NCI-H1105 (cell line): ENCODE measurements around the gene EGFR.

Source experiments
- DNase-seq: peaks from one replicate; lab custom pipeline; 2025; lab: John Stamatoyannopoulos, UW

EGFR gene

DNA sequence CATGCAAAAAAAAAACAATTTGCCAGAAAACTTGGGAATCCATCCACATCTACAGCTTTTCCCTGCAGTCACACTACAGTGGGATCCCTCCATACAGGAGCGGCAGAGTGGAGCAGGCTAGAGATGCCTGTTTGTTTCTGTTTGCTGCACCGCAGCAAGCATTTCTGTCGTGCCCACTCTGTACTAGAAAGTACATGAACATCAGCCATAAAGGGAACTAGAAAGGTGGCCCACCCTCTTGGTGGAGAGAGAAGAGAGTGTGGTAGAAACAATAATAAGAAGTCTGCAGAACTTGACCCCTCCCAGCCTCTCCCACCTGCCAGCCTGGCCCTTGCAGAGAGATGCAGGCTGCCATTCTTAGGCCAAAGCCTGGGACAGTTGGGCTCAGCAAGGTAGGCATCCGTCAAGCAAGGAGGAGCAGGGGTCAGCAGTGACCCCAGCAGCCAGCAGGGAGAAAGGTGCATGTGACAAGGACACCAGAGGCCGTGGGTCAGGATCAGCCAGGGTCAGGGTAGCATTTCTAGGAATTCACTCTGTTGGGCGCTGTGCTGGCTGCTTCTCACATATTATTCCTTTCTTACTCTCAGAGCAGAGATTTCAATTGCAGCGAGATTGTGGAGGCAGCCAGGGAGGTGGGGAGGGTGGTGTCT is 171.8 kb downstream of the EGFR start:
- no peak for DNase-seq

DNA sequence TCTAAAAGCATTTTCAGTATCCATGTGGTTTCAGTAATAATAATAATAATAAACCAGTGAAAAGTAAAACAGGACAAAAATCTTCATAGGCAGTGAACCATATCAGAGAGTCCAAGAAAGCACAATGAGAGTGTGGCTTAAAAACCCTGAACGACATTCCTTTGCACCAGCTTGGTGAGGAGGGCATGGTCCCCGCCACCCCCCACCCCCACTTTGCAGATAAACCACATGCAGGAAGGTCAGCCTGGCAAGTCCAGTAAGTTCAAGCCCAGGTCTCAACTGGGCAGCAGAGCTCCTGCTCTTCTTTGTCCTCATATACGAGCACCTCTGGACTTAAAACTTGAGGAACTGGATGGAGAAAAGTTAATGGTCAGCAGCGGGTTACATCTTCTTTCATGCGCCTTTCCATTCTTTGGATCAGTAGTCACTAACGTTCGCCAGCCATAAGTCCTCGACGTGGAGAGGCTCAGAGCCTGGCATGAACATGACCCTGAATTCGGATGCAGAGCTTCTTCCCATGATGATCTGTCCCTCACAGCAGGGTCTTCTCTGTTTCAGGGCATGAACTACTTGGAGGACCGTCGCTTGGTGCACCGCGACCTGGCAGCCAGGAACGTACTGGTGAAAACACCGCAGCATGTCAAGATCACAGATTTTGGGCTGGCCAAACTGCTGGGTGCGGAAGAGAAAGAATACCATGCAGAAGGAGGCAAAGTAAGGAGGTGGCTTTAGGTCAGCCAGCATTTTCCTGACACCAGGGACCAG is 172.5 kb downstream of the EGFR start:
- DNase-seq = no peak

DNA sequence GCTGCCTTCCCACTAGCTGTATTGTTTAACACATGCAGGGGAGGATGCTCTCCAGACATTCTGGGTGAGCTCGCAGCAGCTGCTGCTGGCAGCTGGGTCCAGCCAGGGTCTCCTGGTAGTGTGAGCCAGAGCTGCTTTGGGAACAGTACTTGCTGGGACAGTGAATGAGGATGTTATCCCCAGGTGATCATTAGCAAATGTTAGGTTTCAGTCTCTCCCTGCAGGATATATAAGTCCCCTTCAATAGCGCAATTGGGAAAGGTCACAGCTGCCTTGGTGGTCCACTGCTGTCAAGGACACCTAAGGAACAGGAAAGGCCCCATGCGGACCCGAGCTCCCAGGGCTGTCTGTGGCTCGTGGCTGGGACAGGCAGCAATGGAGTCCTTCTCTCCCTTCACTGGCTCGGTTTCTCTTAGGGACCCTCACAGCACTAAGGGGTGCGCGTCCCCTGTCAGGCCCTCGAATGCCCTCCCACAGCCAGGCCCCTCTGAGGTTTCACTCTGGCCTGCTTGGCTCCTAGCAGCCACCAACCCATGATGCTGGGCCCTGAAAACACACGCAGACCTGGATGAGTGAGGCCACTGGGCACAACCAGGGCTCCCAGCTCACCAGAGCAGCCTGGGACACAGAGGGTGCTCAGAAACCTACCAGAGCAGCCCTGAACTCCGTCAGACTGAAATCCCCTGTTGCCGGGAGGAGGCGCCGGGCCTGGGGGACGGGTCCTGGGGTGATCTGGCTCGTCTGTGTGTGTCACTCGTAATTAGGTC is 173.3 kb downstream of the EGFR start:
- no peak for DNase-seq

DNA sequence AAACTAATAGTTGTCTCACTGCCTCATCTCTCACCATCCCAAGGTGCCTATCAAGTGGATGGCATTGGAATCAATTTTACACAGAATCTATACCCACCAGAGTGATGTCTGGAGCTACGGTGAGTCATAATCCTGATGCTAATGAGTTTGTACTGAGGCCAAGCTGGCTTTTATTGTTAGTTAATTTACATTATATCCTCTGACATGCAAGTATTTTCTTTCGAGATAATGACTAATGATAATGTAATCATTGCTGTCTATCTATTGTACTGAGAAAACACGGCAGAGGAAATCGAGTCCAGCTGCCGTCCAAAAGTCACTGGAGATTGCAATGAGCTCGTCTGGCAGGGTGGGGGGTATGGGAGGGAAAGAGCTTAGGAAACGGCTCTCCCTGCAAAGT is 173.9 kb downstream of the EGFR start:
- DNase-seq = no peak

DNA sequence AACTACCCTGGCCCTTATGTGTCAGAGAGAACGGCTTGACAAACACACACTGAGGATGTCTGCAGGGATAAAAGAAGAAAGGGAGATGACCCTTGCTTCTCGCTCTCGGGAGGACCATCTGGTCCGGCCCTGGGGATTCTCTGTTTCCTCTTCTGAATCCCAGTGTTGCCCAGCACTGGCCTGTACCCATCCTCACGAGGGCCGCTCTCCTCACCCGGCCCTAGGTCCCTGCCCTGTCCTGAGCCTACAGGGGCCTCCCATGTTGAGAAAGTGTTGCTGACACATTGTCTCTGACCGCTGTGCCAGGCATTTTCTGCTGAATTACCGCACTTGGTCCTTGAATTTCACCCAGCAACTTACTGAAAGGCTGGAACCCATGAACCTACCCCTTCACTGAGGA is 174.4 kb downstream of the EGFR start:
- DNase-seq = no peak

DNA sequence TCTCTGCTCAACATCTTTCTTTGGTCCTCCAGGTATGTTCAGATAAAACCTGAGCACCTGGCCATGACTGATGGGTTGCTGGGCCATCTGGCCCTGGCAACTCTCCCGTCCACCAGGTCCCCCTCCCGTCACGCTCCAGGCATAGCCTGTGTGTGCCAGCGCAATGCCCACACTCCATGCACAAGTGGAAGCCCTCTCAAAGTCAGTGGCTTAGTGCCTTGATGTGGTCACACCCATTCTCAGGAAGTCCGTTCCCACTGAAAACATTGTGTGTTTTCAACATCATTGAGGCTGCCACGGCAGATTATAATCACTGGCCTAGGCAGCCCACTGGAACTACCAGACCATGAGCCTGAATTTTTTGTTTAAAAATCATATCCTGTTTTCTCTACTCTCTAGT is 175.7 kb downstream of the EGFR start:
- no peak for DNase-seq

DNA sequence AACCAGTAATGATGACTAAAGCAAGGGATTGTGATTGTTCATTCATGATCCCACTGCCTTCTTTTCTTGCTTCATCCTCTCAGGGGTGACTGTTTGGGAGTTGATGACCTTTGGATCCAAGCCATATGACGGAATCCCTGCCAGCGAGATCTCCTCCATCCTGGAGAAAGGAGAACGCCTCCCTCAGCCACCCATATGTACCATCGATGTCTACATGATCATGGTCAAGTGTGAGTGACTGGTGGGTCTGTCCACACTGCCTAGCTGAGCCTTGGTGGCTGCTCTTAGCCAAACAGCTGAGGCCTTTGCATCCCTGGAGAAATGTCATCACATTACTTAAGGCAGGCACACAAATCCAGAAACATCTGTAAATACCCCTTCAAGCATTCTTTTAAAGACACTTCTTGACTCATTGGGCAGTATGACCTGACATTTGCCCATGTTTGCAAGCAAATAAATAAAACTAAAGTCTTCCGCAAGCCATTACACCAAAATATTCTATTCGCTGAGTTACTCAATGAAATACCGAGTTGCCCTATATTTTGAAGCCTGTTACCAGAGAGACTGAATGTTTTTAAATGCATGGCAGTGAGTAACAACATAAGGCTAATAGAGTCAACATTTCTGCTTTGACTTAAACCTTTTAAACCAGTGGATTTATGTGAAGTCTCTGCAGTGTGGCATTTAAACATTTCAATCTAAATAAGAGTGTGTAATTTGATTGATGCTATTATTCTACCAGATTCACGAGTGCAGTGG is 180.0 kb downstream of the EGFR start:
- no peak for DNase-seq

DNA sequence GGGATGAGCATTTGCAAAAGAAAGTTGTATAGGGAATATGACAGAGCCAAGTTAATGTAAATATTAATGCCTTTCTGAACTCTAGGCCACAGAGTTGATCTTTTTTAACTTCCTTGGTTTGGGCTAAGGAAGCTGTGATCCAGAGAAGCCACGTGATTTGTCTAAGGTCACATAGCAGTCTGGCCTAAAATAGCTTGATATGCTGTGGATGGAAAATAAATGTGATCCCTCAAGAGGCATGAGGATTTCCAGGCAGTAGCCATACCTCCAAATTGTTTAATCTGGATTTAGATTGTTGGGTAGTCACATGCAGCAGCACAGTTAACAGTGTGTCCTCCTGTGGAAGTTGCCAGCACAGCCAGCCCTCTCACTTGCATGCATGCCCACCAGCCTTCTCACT is 180.6 kb downstream of the EGFR start:
- no peak for DNase-seq

DNA sequence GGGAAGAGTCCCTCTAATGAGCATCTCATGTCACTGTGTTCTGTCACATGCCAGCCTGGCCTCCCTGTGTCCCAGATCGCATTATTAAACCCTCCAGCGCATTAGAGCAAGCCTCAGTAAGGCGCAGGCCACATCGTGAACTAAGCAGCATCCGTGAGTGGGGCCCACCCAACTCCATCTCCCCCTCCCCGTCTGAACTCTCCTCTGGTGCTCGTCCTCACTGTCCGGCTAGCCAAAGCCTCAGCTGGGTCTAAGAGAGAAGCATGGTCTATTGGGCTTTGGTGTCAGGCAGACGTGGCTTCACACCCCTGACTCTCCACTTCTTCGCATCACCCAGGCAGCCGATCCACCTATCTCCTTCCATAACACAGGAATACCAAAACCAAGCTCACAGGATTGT is 181.6 kb downstream of the EGFR start:
- DNase-seq = no peak

DNA sequence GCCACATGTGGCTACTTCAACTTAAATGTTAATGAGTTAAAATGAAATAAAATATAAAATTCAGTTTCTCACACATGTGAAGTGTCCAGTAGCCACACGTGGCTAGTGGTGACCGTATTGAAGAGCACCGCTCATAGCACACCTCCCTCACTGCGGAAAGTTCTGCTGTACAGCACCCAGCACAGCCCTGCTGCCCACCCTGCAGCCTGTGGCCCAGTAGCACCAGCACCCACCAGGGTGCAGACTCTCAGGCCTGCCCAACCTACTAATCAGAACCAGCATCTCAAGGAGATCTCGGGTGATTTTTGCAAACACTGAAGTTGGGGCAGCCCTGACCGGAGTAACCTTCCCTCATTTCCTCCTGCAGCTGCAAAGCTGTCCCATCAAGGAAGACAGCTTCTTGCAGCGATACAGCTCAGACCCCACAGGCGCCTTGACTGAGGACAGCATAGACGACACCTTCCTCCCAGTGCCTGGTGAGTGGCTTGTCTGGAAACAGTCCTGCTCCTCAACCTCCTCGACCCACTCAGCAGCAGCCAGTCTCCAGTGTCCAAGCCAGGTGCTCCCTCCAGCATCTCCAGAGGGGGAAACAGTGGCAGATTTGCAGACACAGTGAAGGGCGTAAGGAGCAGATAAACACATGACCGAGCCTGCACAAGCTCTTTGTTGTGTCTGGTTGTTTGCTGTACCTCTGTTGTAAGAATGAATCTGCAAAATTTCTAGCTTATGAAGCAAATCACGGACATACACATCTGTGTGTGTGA is 183.5 kb downstream of the EGFR start:
- no peak for DNase-seq

DNA sequence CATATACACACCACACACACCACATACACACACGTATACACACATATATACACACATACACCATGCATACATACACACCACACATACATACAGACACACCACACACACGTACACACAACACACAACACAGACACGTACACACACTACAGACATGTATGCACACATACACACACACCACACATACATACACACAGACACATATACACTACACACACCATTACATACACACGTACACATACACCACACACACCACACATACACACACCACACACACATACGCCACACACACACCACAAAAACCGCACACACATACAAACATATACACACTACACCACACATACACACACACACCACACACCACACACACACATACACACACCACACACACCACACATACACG is 184.5 kb downstream of the EGFR start:
- DNase-seq = no peak

DNA sequence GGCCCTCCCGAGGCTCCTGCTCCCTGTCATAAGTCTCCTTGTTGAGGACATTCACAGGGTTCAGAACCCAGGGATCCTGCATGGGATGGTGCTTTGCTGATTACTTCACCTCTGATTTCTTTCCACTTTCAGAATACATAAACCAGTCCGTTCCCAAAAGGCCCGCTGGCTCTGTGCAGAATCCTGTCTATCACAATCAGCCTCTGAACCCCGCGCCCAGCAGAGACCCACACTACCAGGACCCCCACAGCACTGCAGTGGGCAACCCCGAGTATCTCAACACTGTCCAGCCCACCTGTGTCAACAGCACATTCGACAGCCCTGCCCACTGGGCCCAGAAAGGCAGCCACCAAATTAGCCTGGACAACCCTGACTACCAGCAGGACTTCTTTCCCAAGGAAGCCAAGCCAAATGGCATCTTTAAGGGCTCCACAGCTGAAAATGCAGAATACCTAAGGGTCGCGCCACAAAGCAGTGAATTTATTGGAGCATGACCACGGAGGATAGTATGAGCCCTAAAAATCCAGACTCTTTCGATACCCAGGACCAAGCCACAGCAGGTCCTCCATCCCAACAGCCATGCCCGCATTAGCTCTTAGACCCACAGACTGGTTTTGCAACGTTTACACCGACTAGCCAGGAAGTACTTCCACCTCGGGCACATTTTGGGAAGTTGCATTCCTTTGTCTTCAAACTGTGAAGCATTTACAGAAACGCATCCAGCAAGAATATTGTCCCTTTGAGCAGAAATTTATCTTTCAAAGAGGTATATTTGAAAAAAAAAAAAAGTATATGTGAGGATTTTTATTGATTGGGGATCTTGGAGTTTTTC is 186.5 kb downstream of the EGFR start:
- no peak for DNase-seq

DNA sequence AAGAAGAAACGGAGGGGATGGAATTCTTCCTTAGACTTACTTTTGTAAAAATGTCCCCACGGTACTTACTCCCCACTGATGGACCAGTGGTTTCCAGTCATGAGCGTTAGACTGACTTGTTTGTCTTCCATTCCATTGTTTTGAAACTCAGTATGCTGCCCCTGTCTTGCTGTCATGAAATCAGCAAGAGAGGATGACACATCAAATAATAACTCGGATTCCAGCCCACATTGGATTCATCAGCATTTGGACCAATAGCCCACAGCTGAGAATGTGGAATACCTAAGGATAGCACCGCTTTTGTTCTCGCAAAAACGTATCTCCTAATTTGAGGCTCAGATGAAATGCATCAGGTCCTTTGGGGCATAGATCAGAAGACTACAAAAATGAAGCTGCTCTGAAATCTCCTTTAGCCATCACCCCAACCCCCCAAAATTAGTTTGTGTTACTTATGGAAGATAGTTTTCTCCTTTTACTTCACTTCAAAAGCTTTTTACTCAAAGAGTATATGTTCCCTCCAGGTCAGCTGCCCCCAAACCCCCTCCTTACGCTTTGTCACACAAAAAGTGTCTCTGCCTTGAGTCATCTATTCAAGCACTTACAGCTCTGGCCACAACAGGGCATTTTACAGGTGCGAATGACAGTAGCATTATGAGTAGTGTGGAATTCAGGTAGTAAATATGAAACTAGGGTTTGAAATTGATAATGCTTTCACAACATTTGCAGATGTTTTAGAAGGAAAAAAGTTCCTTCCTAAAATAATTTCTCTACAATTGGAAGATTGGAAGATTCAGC is 187.6 kb downstream of the EGFR start:
- no peak for DNase-seq

DNA sequence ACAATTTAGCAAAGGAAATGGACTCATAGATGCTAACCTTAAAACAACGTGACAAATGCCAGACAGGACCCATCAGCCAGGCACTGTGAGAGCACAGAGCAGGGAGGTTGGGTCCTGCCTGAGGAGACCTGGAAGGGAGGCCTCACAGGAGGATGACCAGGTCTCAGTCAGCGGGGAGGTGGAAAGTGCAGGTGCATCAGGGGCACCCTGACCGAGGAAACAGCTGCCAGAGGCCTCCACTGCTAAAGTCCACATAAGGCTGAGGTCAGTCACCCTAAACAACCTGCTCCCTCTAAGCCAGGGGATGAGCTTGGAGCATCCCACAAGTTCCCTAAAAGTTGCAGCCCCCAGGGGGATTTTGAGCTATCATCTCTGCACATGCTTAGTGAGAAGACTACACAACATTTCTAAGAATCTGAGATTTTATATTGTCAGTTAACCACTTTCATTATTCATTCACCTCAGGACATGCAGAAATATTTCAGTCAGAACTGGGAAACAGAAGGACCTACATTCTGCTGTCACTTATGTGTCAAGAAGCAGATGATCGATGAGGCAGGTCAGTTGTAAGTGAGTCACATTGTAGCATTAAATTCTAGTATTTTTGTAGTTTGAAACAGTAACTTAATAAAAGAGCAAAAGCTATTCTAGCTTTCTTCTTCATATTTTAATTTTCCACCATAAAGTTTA is 188.8 kb downstream of the EGFR start:
- no peak for DNase-seq

DNA sequence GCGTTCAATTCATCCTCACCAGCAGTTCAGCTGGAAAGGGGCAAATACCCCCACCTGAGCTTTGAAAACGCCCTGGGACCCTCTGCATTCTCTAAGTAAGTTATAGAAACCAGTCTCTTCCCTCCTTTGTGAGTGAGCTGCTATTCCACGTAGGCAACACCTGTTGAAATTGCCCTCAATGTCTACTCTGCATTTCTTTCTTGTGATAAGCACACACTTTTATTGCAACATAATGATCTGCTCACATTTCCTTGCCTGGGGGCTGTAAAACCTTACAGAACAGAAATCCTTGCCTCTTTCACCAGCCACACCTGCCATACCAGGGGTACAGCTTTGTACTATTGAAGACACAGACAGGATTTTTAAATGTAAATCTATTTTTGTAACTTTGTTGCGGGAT is 190.5 kb downstream of the EGFR start:
- DNase-seq = no peak

DNA sequence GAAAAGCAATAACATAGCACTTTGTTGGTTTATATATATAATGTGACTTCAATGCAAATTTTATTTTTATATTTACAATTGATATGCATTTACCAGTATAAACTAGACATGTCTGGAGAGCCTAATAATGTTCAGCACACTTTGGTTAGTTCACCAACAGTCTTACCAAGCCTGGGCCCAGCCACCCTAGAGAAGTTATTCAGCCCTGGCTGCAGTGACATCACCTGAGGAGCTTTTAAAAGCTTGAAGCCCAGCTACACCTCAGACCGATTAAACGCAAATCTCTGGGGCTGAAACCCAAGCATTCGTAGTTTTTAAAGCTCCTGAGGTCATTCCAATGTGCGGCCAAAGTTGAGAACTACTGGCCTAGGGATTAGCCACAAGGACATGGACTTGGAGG is 191.4 kb downstream of the EGFR start:
- DNase-seq = no peak

DNA sequence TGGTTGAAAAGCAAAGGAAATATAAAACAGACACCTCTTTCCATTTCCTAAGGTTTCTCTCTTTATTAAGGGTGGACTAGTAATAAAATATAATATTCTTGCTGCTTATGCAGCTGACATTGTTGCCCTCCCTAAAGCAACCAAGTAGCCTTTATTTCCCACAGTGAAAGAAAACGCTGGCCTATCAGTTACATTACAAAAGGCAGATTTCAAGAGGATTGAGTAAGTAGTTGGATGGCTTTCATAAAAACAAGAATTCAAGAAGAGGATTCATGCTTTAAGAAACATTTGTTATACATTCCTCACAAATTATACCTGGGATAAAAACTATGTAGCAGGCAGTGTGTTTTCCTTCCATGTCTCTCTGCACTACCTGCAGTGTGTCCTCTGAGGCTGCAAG is 191.9 kb downstream of the EGFR start:
- DNase-seq = no peak

DNA sequence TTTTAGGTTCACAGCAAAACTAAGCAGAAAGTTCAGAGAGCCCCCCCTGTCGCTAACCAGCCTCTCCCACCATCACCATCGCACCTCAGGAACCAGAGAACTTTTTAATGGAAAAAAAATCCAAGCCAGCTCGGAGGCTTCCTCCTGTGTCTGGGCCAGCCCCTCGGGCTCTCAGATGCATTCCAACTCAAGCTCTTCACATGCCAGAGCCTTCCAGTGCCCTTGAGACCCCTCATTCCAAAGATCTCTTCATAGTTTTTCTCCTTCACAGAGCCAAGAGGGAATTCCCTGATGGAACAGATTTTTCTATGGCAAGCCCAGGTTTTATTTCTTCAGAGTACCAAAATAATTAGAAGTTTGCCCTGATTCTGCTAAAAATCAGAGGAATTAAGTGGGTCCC is 192.9 kb downstream of the EGFR start:
- no peak for DNase-seq

DNA sequence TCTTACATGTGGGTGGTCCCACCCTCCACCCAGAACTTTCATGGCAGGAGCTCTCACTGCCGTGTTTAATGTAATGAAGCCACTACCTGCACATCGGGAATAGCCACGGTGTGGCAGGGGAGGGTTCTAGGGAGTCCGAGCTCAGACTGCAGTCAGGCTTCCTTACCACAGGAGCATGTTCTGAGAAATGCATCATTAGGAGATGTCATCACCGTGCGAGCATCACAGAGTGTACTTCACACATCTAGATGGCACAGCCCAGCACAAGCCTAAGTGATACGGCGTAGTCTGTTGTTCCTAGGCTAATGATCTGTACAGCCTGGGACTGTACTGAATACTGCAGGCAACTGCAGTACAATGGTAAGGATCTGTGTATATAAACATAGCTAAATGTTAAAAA is 193.4 kb downstream of the EGFR start:
- no peak for DNase-seq
